Uterus (tissue), 4 donors: ENCODE results near the gene HDGFL2. TPM values are rescaled to one million over a fixed set of nuclear protein-coding genes. Genes with fewer than 3 reads are reported as not detected.

ENCODE experiments used
- DNase-seq, 2 donors: peaks; one replicate each; pipeline ENCODE4 v3.0.0-alpha.2; 2019 to 2020
- H3K27ac ChIP-seq, 2 donors: fragments of 200-600 bp; sonication (generic); 1 replicate in 1 of 2; 2 replicates in 1 of 2; pipeline ENCODE4 v1.5.1; 2016 to 2018
- H3K27me3 ChIP-seq, 2 donors: fragments of 200-600 bp; sonication (generic); one replicate each; pipeline ENCODE4 v1.5.1; 2018 to 2019; ENCODE audit warnings: control low read depth in 1 of 2
- H3K36me3 ChIP-seq, 2 donors: fragments of 200-600 bp; sonication (generic); one replicate each; pipeline ENCODE4 v1.5.1; 2019; ENCODE audit warnings: control low read depth in 1 of 2
- H3K4me1 ChIP-seq, 2 donors: fragments of 200-600 bp; sonication (generic); one replicate each; pipeline ENCODE4 v1.5.1; 2018 to 2019; ENCODE audit warnings: control low read depth in 1 of 2
- H3K4me3 ChIP-seq, 2 donors: fragments of 200-600 bp; sonication (generic); 1 replicate in 1 of 2; 2 replicates in 1 of 2; pipeline ENCODE4 v1.5.1; 2018 to 2019; ENCODE audit warnings: mild to moderate bottlenecking in 1 of 2
- H3K9me3 ChIP-seq, 2 donors: fragments of 200-600 bp; sonication (generic); one replicate each; pipeline ENCODE4 v1.5.1; 2019; ENCODE audit warnings: control low read depth in 1 of 2
- POLR2A ChIP-seq, 2 donors: fragments of 450-650 bp; IDR thresholded peaks; one replicate each; pipeline ENCODE4 v1.6.1; 2016; ENCODE audit warnings: antibody characterized with exemption in 2 of 2, mild to moderate bottlenecking in 1 of 2, moderate library complexity in 1 of 2
- intact Hi-C: fragments of 100-400 bp; cut with DNase I; formaldehyde crosslinking; loops from one replicate; pipeline ENCODE4 v1.15.1; 2023; ENCODE audit warnings: low total_unique reads
- total RNA-seq, 4 donors: library from RNA; depleted of rRNA in 3 of 4; stranded (reverse); fragments of >200 nt in 3 of 4; gene quantifications; one replicate each; pipeline versions ENCODE4 v1.1.0 to v1.2.4, GENCODE V29; 2014 to 2023
- TF ChIP-seq, protein P1 (sequence below), 4 experiments: fragments of 200-600 bp in 2 of 4; fragments of 450-650 bp in 2 of 4; sonication (generic) in 2 of 4; IDR thresholded peaks; one replicate each; pipeline ENCODE4 v1.5.1; 2016 to 2019; ENCODE audit warnings: antibody characterized with exemption in 4 of 4, mild to moderate bottlenecking in 2 of 4, moderate library complexity in 1 of 4
- donor health status: DM: yes; HTN: yes; CAD: no.

The HDGFL2 gene
- total RNA-seq, 4 donors from 2014 or later: 8.5 to 65.8 (median 34.8) TPM

DNA sequence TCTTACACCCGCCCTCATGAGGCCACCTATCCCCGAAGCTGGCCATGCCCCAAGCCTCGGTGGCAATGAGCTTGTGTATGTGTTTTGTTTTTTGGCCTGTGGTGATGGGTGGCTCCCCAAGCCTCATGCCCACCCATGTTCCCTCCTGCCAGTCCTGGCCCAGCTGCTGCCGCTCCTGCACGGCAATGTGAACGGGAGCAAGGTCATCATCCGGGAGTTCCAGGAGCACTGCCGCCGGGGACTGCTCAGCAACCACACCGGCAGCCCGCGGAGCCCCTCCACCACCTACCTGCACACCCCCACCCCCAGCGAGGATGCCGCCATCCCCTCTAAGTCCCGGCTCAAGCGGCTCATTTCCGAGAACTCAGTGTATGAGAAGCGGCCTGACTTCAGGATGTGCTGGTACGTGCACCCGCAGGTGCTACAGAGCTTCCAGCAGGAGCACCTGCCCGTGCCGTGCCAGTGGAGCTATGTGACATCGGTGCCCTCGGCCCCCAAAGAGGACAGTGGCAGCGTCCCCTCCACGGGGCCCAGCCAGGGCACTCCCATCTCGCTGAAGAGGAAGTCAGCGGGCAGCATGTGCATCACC lies 39.1 kb upstream of the HDGFL2 start:
- Histone ChIP-seq H3K36me3 (no peaks in the 10 kb centered on the region), H3K9me3 (no peaks in the 10 kb centered on the region), H3K27ac (no peak overlapping the region), H3K4me1 (no peaks in the 10 kb centered on the region), H3K27me3 (no peaks in the 10 kb centered on the region), H3K4me3 (no peak overlapping the region)
- no peak for DNase-seq
- TF ChIP-seq, protein P1, sequence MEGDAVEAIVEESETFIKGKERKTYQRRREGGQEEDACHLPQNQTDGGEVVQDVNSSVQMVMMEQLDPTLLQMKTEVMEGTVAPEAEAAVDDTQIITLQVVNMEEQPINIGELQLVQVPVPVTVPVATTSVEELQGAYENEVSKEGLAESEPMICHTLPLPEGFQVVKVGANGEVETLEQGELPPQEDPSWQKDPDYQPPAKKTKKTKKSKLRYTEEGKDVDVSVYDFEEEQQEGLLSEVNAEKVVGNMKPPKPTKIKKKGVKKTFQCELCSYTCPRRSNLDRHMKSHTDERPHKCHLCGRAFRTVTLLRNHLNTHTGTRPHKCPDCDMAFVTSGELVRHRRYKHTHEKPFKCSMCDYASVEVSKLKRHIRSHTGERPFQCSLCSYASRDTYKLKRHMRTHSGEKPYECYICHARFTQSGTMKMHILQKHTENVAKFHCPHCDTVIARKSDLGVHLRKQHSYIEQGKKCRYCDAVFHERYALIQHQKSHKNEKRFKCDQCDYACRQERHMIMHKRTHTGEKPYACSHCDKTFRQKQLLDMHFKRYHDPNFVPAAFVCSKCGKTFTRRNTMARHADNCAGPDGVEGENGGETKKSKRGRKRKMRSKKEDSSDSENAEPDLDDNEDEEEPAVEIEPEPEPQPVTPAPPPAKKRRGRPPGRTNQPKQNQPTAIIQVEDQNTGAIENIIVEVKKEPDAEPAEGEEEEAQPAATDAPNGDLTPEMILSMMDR (IDR thresholded peaks at IDR 0.05): no peak
- TF ChIP-seq POLR2A (IDR thresholded peaks at IDR 0.05): no peak
- intact Hi-C loops: no loop called here

DNA sequence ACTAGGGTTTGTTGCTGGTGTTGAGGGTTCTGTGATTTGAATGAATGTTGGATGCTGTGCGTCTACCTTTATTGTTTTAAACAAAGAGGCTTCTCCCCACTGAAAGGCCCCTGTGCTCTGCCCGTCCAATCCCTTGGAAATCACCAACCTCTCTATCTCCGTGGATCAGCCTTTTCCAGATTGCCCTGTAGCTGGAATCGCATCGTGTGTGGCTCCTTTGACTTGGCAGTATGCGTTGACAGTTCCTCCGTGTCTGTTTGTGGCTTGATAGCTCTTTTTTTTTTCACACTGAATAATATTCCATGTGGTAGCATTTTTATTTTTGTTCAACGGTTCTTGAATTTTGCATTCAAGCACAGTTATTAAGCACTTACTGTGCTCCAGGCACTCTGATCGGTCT lies 37.7 kb upstream of the HDGFL2 start:
- no peak for DNase-seq
- intact Hi-C loops: no loop called here
- Histone ChIP-seq H3K4me1 (no peaks in the 10 kb centered on the region), H3K36me3 (no peaks in the 10 kb centered on the region), H3K9me3 (no peaks in the 10 kb centered on the region), H3K4me3 (no peak overlapping the region), H3K27me3 (no peaks in the 10 kb centered on the region), H3K27ac (no peak overlapping the region)
- TF ChIP-seq, protein P1 (IDR thresholded peaks at IDR 0.05): no peak
- TF ChIP-seq POLR2A (IDR thresholded peaks at IDR 0.05): no peak

DNA sequence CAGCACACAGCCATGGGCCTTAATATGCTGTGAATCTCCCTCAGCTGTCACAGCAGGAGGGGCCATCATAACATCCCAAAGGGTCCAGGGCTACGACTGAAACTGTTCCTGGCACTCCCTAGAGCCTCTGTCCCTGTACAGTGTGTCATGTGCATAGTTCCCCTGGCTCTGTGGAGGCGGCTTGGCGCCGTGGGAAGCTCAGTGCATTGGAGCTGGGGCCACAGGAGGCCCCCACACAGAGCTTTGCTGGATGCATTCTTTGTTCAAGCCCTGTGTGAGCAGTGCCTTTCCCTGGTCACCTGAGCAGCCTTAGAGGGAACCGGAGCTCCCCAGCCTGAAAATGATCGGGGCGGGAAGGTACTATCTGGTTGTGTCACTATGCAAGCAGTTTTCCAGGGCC lies 35.9 kb upstream of the HDGFL2 start:
- Histone ChIP-seq H3K4me3 (no peak overlapping the region), H3K4me1 (no peaks in the 10 kb centered on the region), H3K27me3 (no peaks in the 10 kb centered on the region), H3K9me3 (no peaks in the 10 kb centered on the region), H3K27ac (no peak overlapping the region), H3K36me3 (no peaks in the 10 kb centered on the region)
- no peak for DNase-seq
- TF ChIP-seq POLR2A (IDR thresholded peaks at IDR 0.05): no peak
- TF ChIP-seq, protein P1 (IDR thresholded peaks at IDR 0.05): no peak
- intact Hi-C loops: no loop called here

DNA sequence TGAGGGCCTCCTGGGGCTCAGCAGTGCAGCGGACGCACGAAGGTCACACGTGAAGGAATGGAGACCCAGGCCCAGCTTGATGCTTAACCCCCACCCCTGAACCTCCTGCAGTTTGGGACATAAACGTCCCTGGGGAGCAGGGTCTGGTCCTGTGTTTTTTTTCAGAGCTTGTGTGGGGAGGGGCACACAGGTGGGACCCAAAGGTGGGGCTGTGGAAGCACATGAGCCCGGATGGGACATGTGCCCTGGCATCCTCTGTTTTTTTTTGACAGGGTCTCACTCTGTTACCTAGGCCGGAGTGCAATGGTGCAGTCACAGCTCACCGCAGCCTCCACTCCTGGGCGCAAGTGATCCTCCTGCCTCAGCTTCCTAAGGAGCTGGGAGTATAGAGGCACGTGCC lies 35.0 kb upstream of the HDGFL2 start:
- Histone ChIP-seq H3K4me3 (no peak overlapping the region), H3K27ac (no peak overlapping the region), H3K27me3 (no peaks in the 10 kb centered on the region), H3K4me1 (no peaks in the 10 kb centered on the region), H3K9me3 (no peaks in the 10 kb centered on the region), H3K36me3 (no peaks in the 10 kb centered on the region)
- DNase-seq: no peak
- intact Hi-C loops: no loop called here
- TF ChIP-seq POLR2A (IDR thresholded peaks at IDR 0.05): no peak
- TF ChIP-seq, protein P1 (IDR thresholded peaks at IDR 0.05): no peak

DNA sequence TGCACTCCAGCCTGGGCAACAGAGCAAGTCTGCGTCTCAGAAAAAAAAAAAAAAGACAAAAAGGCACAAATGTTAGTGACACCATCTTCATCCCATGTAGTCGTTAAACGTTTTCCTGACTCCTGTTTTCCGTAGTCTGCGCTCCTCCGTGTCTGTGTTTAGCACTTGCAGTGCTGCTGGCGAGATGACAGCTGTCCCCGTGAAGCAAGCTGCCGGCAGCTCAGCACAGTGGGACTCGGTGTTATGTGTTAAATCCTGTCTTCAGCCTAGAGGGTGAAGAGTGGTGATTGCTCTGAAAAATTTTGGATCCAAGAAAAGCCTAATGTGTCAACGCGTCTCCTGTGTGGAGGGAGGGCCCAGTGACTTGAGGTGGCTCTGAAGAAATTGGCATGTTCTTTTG lies 32.9 kb upstream of the HDGFL2 start:
- H3K4me3 ChIP-seq: no peak overlapping the region
- no peaks in the 10 kb centered on the region for H3K9me3 ChIP-seq
- H3K36me3 ChIP-seq: no peaks in the 10 kb centered on the region
- no peak for DNase-seq
- TF ChIP-seq, protein P1 (IDR thresholded peaks at IDR 0.05): no peak
- no peak for TF ChIP-seq POLR2A (IDR thresholded peaks at IDR 0.05)
- no peaks in the 10 kb centered on the region for H3K27me3 ChIP-seq
- H3K4me1 ChIP-seq: no peaks in the 10 kb centered on the region
- intact Hi-C loops: no loop called here
- H3K27ac ChIP-seq: no peak overlapping the region
